HG03342 (cell line): Measurements from ENCODE around the gene IRGQ.

ENCODE experiments used
- ATAC-seq: cut with Tn5 transposase; IDR thresholded peaks from one replicate; pipeline ENCODE4 v1.9.1; 2021; ENCODE audit warnings: mild to moderate bottlenecking, moderate library complexity; ENCODE audit not compliant: unreplicated experiment

The IRGQ gene

DNA sequence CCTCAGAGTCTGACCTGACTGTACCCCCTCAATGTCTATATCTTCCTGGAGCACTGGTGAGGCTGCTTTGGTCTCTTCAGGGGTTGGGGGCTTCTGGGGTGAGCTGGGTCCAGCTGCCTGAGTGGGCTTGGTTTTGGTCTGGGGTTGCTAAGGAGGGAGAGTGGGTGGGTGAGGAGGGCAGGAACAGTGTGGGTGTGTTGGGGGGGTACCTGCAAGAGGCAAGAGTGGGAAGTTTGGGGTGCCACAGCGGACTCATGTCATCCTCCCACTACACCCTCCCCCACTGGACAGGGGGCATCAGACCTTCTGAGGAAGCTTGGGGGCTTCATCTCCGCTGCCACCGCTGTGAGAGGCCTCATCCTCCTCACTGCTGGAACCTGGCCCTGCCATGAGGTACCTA, 49.4 kb downstream of the IRGQ start:
- ATAC-seq = no peak

DNA sequence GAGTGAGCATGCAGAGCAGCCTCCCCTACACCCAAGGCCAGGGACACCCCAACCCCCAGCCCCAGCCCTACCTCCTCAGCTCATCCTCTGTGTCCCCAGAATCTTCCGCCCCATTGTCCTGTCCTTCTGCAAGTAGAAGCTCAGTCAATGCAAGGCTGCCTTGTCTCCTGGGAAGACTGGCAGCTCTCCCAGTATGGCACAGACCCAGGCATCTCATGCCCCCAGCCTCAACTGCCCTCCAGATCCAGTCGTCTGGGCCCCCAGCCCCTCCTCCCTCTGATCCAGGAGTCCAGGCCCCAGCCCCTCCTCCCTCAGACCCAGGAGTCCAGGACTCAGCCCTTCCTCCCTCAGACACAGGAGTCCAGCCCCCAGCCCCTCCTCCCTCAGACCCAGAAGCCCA, 50.0 kb downstream of the IRGQ start:
- no peak for ATAC-seq

DNA sequence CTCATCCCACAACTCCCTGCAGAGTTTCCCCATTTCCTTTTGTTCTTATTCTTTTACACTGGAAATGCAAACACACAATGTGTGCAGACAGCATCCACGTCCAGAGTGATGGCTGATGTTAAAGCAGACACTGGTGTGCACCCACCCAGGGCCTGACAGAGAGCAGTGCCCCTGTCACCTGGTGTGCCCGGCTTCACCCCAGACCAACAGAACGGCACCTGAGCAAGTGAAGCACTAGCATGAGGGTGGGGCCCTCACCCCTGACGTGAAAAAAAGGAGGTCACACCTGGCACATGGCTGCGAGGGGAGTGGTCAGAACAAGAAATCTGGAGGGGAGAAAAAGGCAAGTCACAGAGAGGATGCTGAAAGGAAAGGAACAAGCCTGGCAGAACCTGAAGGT, 50.7 kb downstream of the IRGQ start:
- no peak for ATAC-seq

DNA sequence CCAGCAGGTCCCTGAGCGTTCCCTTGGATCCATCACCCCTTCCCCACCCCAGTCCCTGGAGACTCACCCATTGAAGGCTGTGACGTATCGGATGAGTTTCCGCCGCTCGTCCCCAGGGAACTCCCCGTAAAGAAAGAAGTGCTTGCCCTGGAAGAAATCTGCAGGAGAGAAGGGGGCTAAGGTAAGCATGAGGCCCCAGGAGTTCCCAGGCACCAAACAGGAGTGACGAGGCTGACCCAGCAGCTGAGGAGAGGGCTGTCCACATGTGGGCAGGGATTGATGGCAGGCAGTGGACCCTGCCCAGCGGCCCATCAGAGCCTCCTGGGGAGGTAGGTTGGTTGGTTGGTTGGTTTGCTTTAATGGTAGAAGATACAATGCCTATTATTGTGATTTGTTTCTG, 51.9 kb downstream of the IRGQ start:
- ATAC-seq = no peak

DNA sequence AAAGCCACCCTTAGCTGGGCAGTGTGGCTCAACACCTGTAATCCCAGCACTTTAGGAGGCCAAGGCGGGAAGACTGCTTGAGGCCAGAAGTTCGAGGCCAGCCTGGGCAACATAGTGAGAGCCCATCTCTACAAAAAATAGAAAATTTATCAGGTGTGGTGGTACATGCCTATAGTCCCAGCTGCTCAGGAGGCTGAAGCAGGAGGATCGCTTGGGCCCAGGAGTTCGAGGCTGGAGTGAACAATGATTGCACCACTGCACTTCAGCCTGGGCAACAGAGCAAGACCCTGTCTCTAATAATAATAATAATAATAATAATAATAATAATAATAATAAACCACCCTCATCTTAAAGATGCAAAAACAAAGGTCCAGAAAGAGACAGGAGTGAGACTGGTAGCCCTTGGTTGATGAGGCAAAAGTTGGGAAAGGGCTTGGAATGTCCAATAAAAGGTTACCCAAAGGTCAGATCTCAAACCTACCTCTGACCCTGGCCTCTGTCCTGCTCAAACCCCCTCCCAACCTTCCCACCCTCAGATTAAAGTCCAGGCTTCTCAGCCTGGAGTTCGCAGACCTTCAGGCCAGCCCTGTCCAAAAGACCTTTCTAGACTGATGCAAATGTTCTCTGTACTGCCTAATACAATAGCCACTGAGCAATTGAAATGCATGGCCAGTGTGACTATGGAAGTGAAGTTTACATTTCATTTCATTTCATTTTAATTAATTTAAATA, 53.8 kb downstream of the IRGQ start:
- ATAC-seq = no peak

DNA sequence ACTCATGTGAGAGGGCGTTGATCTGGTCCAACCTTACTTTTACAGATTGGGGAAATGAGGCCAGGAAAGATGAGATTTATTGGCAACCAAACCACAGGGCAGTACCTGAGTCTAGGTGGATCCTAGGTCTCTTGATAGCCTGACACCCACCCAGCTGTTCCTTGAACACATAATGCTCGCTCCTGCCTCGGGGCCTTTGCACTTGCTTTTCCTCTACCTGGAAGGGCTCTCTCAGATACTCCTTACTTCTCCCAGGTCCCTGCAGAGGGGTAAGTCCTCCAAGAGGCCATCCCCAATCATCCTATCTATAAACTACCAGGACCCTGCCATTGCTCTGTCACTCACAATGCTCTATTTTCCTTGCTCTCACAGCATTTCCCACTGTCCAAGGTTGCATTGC, 55.6 kb downstream of the IRGQ start:
- ATAC-seq = no peak

DNA sequence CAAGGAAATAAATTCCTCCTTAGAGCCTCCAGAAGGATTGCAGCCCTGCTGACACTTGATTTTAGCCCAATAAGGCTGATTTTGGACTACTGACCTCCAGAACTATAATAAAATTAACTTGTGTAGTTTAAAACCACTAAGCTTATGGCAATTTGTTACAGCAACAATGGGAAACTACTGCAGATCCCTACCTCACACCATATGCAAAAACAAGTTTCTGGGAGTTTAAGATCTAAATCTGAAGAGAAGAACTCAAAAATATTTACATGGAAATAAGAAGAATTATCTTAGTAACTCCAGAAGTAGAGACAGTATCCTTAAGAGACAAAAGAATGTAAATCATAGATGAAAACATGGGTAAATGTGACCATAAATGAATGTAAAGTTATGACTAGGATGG, 57.0 kb downstream of the IRGQ start:
- ATAC-seq = no peak

DNA sequence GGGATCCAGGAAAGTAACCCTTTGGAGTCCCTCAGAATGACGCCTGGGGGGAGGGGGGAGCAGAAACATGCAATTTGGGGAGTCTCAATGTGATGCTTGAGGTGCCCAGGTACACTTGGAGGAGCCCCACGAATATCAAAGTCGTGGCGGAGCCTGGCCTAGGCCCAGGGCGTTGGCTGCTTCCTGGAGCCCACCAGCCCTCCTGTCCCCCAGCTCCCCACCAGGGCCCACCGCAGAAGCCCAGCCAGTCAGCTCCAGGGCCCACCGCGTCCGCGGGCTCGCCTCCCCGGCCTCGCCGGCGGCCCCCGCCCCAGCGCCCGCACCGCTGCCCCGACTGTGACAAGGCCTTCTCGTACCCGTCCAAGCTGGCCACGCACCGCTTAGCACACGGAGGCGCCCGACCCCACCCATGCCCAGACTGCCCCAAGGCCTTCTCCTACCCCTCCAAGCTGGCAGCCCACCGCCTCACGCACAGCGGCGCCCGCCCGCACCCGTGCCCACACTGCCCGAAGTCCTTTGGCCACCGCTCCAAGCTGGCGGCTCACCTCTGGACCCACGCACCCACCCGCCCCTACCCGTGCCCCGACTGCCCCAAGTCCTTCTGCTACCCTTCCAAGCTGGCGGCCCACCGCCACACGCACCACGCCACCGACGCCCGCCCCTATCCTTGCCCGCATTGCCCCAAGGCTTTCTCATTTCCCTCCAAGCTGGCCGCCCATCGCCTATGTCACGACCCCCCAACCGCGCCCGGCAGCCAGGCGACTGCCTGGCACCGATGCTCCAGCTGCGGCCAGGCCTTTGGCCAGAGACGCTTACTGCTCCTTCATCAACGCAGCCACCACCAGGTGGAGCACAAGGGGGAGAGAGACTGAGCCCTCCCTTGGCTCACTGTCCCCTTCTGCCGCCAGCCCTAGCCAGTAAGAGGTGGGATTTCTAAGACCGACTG, 60.8 kb downstream of the IRGQ start:
- no peak for ATAC-seq
